ENCODE data around the gene SLC6A5. TPM values are rescaled to one million over a fixed set of nuclear protein-coding genes. Genes with fewer than 3 reads are reported as not detected.

The SLC6A5 gene
- total and polyA plus RNA-seq, 4 donors = not detected

GRCh38 chr11:20600551-20600950 lies 1.1 kb downstream of the SLC6A5 start:
- Histone ChIP-seq H3K27ac (ENCODE audit: low read depth in 1 of 2, low read length in 2 of 2) (no peak overlapping the region), H3K9me3 (ENCODE audit: control insufficient read depth, low read length) (peaks cover 1% of the 10 kb centered on the region), H3K27me3 (ENCODE audit: control insufficient read depth in 1 of 2, insufficient read depth in 2 of 2, low read length in 1 of 2) (peaks cover 0 to 5% of the 10 kb centered on the region in 2 donors), H3K4me1 (ENCODE audit: control insufficient read depth in 1 of 2, insufficient read depth in 2 of 2, low read length in 2 of 2) (no peaks in the 10 kb centered on the region), H3K36me3 (ENCODE audit: control insufficient read depth in 1 of 2, insufficient read depth in 2 of 2, low read length in 1 of 2) (no peaks in the 10 kb centered on the region), H3K4me3 (ENCODE audit: low read length in 2 of 2) (no peak overlapping the region)
- 10% methylated on average over 7 of the region's 7 CpGs for WGBS, 2 donors
- no peak for DNase-seq
- no peak for ATAC-seq (ENCODE audit: low FRiP score)
- intact Hi-C loops (cut with DNase I) = no loop called here

DNA sequence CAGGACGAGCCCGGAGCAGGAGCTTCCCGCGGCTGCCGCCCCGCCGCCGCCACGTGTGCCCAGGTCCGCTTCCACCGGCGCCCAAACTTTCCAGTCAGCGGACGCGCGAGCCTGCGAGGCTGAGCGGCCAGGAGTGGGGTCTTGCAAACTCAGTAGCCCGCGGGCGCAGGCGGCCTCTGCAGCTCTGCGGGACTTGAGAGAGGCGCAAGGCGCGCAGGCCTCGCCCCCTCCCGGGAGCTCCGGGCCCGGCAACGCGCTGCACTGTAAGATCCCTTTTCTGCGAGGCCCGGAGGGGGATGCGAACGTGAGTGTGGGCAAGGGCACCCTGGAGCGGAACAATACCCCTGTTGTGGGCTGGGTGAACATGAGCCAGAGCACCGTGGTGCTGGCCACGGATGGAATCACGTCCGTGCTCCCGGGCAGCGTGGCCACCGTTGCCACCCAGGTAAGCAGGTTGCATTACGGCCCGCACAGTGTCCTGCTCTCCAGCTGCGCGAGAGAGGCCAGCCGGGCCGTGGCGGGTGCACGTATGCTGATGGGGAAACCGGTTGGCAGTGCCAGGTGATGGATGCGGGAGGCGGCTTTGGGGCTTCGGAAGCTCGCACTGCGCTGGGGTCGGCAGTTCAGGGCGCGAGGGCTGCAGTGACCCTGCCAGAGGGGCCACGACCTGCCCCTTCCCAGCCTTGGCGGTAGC lies 2.0 kb downstream of the SLC6A5 start:
- Histone ChIP-seq H3K9me3 (ENCODE audit: control insufficient read depth, low read length) (peaks cover 1% of the 10 kb centered on the region), H3K4me3 (ENCODE audit: low read length in 2 of 2) (no peak overlapping the region), H3K36me3 (ENCODE audit: control insufficient read depth in 1 of 2, insufficient read depth in 2 of 2, low read length in 1 of 2) (no peaks in the 10 kb centered on the region), H3K27me3 (ENCODE audit: control insufficient read depth in 1 of 2, insufficient read depth in 2 of 2, low read length in 1 of 2) (peaks cover 0 to 5% of the 10 kb centered on the region in 2 donors), H3K4me1 (ENCODE audit: control insufficient read depth in 1 of 2, insufficient read depth in 2 of 2, low read length in 2 of 2) (no peaks in the 10 kb centered on the region), H3K27ac (ENCODE audit: low read depth in 1 of 2, low read length in 2 of 2) (no peak overlapping the region)
- no peak for DNase-seq
- WGBS, 2 donors = 1 to 2% methylated on average over 62 to 63 of the region's 63 CpGs
- ATAC-seq (ENCODE audit: low FRiP score) = no peak
- intact Hi-C loops (cut with DNase I) = no loop called here

- H3K9me3 ChIP-seq (ENCODE audit: control insufficient read depth, low read length) = no peaks in the 10 kb centered on the region
- no peaks in the 10 kb centered on the region for H3K4me1 ChIP-seq (ENCODE audit: control insufficient read depth in 1 of 2, insufficient read depth in 2 of 2, low read length in 2 of 2)
- H3K36me3 ChIP-seq (ENCODE audit: control insufficient read depth in 1 of 2, insufficient read depth in 2 of 2, low read length in 1 of 2) = no peaks in the 10 kb centered on the region
- H3K27ac ChIP-seq (ENCODE audit: low read depth in 1 of 2, low read length in 2 of 2) = no peak overlapping the region
- no peak for DNase-seq
- 3 to 5% methylated on average over 25 of the region's 25 CpGs for WGBS, 2 donors
- H3K4me3 ChIP-seq (ENCODE audit: low read length in 2 of 2) = no peak overlapping the region
- ATAC-seq (ENCODE audit: low FRiP score) = no peak
- intact Hi-C loops (cut with DNase I) = no loop called here
- H3K27me3 ChIP-seq (ENCODE audit: control insufficient read depth in 1 of 2, insufficient read depth in 2 of 2, low read length in 1 of 2) = peaks cover 0 to 2% of the 10 kb centered on the region in 2 donors
Observed at GRCh38 chr11:20604295-20604803, 4.9 kb downstream of the SLC6A5 start.

DNA sequence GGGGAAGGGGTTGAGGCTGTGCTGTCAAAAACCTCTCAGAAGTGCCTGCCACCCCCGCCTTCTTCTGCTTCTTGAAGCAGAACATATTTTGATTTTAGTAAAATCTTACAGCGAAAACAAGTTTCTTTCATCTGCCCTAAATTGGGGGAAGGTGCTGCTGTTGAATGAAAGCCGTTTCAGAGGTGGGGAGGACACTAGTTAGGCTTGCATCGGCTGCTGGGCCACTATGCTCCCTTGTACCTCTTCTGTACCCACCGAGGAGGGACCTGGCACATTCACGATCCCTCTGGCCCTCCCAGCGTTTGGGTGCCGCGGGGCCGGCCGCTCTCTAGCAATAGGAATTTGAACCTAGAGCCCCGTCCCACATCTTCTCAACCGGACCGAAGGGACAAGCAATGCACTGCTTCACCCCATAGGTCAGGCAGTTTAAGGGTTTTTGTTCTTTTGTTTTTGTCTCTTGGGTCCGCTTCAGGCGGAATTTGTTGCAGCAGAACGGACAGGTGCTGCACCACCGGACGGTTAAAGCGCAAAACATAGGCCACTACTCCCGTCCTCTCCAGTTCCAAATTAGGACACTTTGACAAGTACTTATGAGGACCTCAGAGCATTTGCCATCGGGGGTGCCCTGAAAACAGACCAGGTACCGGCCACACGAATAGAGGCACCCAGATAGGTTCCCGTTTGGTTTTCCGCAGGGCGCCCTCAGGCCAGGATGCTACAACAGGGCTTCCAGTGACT lies 5.6 kb downstream of the SLC6A5 start:
- Histone ChIP-seq H3K27me3 (ENCODE audit: control insufficient read depth in 1 of 2, insufficient read depth in 2 of 2, low read length in 1 of 2) (peaks cover 0 to 2% of the 10 kb centered on the region in 2 donors), H3K9me3 (ENCODE audit: control insufficient read depth, low read length) (no peaks in the 10 kb centered on the region), H3K27ac (ENCODE audit: low read depth in 1 of 2, low read length in 2 of 2) (no peak overlapping the region), H3K4me1 (ENCODE audit: control insufficient read depth in 1 of 2, insufficient read depth in 2 of 2, low read length in 2 of 2) (no peaks in the 10 kb centered on the region), H3K36me3 (ENCODE audit: control insufficient read depth in 1 of 2, insufficient read depth in 2 of 2, low read length in 1 of 2) (no peaks in the 10 kb centered on the region), H3K4me3 (ENCODE audit: low read length in 2 of 2) (no peak overlapping the region)
- intact Hi-C loops (cut with DNase I) = loop anchor here in 1 of 2 donors (5.0 kb wide), 1 partner anchor 218 kb away; the partner anchor contains the start of gene PRMT3
- 6 to 7% methylated on average over 27 of the region's 27 CpGs for WGBS, 2 donors
- DNase-seq (no peak), ATAC-seq (ENCODE audit: low FRiP score) (no peak)

- Histone ChIP-seq H3K36me3 (ENCODE audit: control insufficient read depth in 1 of 2, insufficient read depth in 2 of 2, low read length in 1 of 2) (no peaks in the 10 kb centered on the region), H3K27ac (ENCODE audit: low read depth in 1 of 2, low read length in 2 of 2) (no peak overlapping the region), H3K4me3 (ENCODE audit: low read length in 2 of 2) (no peak overlapping the region), H3K27me3 (ENCODE audit: control insufficient read depth in 1 of 2, insufficient read depth in 2 of 2, low read length in 1 of 2) (peaks cover 0 to 2% of the 10 kb centered on the region in 2 donors), H3K9me3 (ENCODE audit: control insufficient read depth, low read length) (no peaks in the 10 kb centered on the region), H3K4me1 (ENCODE audit: control insufficient read depth in 1 of 2, insufficient read depth in 2 of 2, low read length in 2 of 2) (no peaks in the 10 kb centered on the region)
- 3 to 5% methylated on average over 26 of the region's 26 CpGs for WGBS, 2 donors
- DNase-seq = no peak
- intact Hi-C loops (cut with DNase I) = loop anchor here in 1 of 2 donors (5.0 kb wide), 1 partner anchor 218 kb away; the partner anchor contains the start of gene PRMT3
- ATAC-seq (ENCODE audit: low FRiP score) = no peak
Observed at GRCh38 chr11:20605602-20606091, 6.2 kb downstream of the SLC6A5 start.

DNA sequence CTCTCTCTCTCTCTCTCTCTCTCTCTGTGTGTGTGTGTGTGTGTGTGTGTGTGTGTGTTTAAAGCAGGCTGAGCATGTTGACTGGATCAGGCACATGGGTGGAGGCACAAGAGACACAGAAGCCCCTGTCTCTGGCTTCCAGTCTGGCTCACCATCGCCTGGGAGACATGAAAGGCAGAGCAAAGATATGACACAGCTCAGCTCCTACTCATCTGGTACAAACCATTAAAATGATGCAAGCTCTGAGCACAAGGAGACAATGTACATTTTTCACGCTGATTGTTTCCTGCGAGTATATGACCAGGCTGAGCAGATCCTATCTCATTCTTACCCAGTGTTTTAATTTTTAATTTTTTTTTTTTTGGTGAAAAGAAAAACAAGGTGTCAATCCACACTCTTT lies 9.5 kb downstream of the SLC6A5 start:
- Histone ChIP-seq H3K27me3 (ENCODE audit: control insufficient read depth in 1 of 2, insufficient read depth in 2 of 2, low read length in 1 of 2) (no peaks in the 10 kb centered on the region), H3K4me1 (ENCODE audit: control insufficient read depth in 1 of 2, insufficient read depth in 2 of 2, low read length in 2 of 2) (no peaks in the 10 kb centered on the region), H3K27ac (ENCODE audit: low read depth in 1 of 2, low read length in 2 of 2) (no peak overlapping the region), H3K36me3 (ENCODE audit: control insufficient read depth in 1 of 2, insufficient read depth in 2 of 2, low read length in 1 of 2) (no peaks in the 10 kb centered on the region), H3K4me3 (ENCODE audit: low read length in 2 of 2) (no peak overlapping the region), H3K9me3 (ENCODE audit: control insufficient read depth, low read length) (no peaks in the 10 kb centered on the region)
- no peak for ATAC-seq (ENCODE audit: low FRiP score)
- no peak for DNase-seq
- intact Hi-C loops (cut with DNase I) = loop anchor here in 1 of 2 donors (5.0 kb wide), 1 partner anchor 222 kb away; the partner anchor contains the start of gene PRMT3
- 72 to 76% methylated on average over 3 of the region's 3 CpGs for WGBS, 2 donors

DNA sequence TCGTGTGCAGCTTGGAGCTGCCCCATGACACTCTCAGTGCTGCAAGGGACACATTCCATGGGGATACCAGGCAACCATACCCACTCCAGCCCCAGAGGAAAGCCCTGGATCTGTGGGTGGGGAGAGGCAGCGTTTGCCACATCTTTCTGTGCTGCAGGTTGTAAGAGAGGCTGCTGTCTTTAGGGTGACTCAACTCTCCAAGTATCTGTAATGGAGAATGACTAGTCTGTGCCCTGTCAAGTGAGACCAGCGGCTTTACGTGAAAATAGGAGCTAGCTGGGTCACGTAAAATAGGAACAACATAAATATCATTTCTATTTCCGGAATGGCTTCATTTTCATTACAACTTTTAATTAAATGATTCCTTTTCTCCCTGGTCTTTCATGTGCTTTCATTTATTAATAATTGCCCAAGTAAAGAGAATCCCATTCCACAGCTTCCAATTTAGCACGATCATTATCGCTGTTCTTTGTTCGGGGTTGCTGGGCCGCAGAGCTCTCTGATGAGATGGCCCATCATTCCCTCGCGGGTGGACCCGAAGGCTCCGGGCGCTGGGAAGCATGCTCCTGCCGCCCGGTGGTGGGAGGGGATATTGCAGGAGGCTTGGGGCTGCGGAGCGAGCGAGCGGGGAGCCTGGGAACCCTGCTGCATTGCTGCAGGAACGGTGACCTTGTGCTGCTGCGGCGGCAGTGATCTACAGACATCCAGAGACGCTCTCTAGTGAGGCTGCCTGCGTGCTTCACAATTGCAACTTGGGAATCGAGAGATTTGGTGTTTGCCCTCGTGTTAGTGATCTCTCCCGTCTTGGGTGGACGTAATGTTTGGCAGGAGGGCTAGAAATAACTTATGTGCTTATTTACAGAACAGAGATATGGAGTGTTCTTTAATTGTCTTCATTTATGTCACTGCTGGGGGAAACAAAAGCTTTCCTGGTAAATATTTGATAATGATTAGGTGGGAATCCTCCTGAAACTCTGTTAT lies 10.6 kb downstream of the SLC6A5 start:
- ATAC-seq (ENCODE audit: low FRiP score) = peak; percentile 84
- intact Hi-C loops (cut with DNase I) = loop anchor here (5.0 to 10.0 kb wide), 2 partner anchors 223 to 1085 kb away; partner anchors contain the start of gene PRMT3 (in 2 of the 2)
- peak; percentile 77 to 88 for DNase-seq
- Histone ChIP-seq H3K4me1 (ENCODE audit: control insufficient read depth in 1 of 2, insufficient read depth in 2 of 2, low read length in 2 of 2) (no peaks in the 10 kb centered on the region), H3K27me3 (ENCODE audit: control insufficient read depth in 1 of 2, insufficient read depth in 2 of 2, low read length in 1 of 2) (no peaks in the 10 kb centered on the region), H3K9me3 (ENCODE audit: control insufficient read depth, low read length) (no peaks in the 10 kb centered on the region), H3K4me3 (ENCODE audit: low read length in 2 of 2) (no peak overlapping the region), H3K27ac (ENCODE audit: low read depth in 1 of 2, low read length in 2 of 2) (no peak overlapping the region), H3K36me3 (ENCODE audit: control insufficient read depth in 1 of 2, insufficient read depth in 2 of 2, low read length in 1 of 2) (no peaks in the 10 kb centered on the region)
- 6 to 8% methylated on average over 30 of the region's 30 CpGs for WGBS, 2 donors

DNA sequence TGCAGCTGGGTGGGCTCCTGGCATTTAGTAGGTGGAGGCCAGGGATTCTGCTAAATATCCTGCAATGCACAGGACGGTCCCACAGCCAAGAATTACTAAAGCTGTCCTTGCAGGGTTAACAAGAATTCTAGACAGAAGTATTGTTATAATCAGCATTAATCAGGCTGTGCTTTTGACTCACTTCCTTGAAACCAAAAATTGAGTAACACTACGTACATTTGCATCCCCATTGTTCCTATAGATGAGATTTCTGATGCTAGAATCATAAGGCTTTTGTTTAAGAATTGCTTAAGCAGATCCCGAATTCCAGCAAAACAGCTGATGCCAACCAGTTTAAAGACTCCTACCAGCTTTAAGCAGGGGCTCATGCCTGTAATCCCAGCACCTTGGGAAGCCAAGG lies 11.4 kb downstream of the SLC6A5 start:
- intact Hi-C loops (cut with DNase I) = loop anchor here in 1 of 2 donors (5.0 to 10.0 kb wide), 2 partner anchors 224 to 1086 kb away; partner anchors contain the start of gene PRMT3
- Histone ChIP-seq H3K27ac (ENCODE audit: low read depth in 1 of 2, low read length in 2 of 2) (no peak overlapping the region), H3K9me3 (ENCODE audit: control insufficient read depth, low read length) (no peaks in the 10 kb centered on the region), H3K36me3 (ENCODE audit: control insufficient read depth in 1 of 2, insufficient read depth in 2 of 2, low read length in 1 of 2) (no peaks in the 10 kb centered on the region), H3K4me3 (ENCODE audit: low read length in 2 of 2) (no peak overlapping the region), H3K4me1 (ENCODE audit: control insufficient read depth in 1 of 2, insufficient read depth in 2 of 2, low read length in 2 of 2) (no peaks in the 10 kb centered on the region), H3K27me3 (ENCODE audit: control insufficient read depth in 1 of 2, insufficient read depth in 2 of 2, low read length in 1 of 2) (no peaks in the 10 kb centered on the region)
- ATAC-seq (ENCODE audit: low FRiP score) (no peak), DNase-seq (no peak)
- WGBS, 2 donors = 56 to 57% methylated on average over 3 of the region's 3 CpGs
